ENCODE data around the gene SCUBE3.

SCUBE3 gene

GRCh38 chr6:35278708-35279107, 65.0 kb downstream of the SCUBE3 start:
- DNase-seq = no peak

- no peak for DNase-seq
These were observed 67.1 kb downstream of the SCUBE3 start for GRCh38 chr6:35280903-35281302.

DNA sequence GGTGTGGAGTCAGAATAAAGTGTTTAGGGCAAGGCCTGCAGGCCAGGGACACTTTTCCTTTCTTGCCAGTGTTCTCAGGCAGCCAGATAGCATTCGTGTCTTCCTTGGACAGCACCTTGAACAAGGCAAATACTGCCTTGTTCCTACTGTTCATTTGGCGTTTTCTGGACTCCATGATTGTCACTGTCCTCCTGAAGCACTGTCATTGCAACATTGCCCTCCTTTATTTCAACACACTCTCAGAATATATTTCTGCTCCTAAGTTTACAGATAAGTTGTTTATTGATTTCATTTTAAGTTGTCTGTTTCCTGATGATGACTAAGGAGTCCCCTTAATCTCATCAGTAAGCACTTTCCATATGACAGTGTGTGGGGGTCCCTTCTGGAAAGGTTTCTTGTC, 68.7 kb downstream of the SCUBE3 start:
- DNase-seq = no peak

DNA sequence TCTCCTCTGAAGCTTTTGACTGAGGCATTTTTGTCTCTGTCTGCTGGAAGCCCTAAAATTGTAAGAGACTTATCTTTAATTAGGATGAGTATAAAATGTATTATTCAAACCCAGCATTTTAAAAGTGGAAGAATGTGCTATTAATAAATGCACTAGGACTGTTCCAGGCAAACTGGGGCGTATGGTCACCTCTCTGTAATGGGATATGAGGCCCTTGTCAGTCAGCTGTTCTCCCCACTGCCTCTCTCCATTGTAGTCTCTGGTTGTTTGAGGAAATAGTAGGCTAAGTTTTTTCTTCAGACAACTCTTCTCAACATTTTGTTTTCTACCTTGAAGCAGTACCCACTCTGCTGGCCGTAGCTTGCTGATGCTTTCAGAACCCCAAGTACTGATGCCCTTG, 69.6 kb downstream of the SCUBE3 start:
- no peak for DNase-seq

GRCh38 chr6:35287671-35288396, 74.1 kb downstream of the SCUBE3 start:
- DNase-seq = no peak

DNA sequence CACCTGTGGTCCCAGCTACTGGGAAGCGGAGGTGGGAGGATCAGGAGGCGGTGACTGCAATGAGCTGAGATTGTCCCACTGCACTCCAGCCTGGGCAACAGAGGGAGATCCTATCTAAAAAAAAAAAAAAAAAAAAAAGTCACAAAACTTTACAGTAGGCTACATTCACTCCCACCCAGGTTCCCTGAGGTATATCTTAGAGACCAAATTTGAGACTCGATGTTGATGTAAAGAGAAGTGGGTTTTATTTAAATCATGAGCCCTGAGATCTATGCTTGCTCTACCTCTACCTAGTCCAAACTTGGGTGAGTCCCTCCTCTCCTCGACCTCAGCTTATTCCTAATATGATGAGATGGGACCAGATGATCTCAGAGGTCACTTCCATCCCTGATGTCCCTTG, 75.1 kb downstream of the SCUBE3 start:
- DNase-seq = no peak

GRCh38 chr6:35291491-35291890, 77.7 kb downstream of the SCUBE3 start:
- DNase-seq = no peak

DNA sequence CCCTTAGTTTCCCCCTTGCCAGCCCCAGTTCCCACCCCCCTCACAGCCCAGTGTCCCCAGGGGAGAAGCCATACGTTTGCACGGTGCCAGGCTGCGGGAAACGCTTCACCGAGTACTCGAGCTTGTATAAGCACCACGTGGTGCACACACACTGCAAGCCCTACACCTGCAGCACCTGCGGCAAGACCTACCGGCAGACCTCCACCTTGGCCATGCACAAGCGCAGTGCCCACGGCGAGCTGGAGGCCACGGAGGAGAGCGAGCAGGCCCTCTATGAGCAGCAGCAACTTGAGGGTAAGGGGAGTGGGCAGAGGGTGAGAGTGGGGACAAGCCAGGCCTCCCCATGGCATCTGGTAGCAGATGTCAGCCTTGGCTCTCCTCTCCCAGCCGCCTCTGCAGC, 78.7 kb downstream of the SCUBE3 start:
- no peak for DNase-seq

DNA sequence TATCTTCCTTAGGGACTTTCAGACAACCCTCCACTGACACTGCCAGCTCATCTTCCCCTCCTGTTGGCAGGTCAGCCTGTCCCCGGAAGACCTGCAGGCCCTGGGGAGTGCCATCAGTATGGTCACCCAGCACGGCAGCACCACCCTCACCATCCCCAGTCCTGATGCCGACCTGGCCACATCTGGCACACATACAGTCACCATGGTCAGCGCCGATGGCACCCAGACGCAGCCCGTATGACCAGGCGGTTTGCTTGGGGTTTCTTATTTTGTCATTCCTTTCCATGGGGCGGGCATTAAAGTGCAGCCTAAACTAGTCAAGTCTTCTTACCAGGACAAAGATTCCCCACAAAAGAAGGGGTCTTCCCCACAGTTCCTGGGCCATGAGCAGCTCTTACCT, 79.9 kb downstream of the SCUBE3 start:
- no peak for DNase-seq

- peak; percentile 24 to 41 for DNase-seq
These were observed 80.7 kb downstream of the SCUBE3 start for GRCh38 chr6:35294308-35294945.

- DNase-seq = no peak
These were observed 81.3 kb downstream of the SCUBE3 start for GRCh38 chr6:35295036-35295435.

- DNase-seq = no peak
These were observed 82.0 kb downstream of the SCUBE3 start for GRCh38 chr6:35295521-35296315.

- DNase-seq = peak in 1 of 2 experiments; percentile 39
These were observed 83.3 kb downstream of the SCUBE3 start for GRCh38 chr6:35296931-35297600.

- DNase-seq = peak; percentile 92 to 93
These were observed 84.1 kb downstream of the SCUBE3 start, which contains the start of gene DEF6 for GRCh38 chr6:35297601-35298481. Gene DEF6, plus strand, starts transcription at chr6:35297818. Its CDS starts 39 bp downstream, at chr6:35297857.

DNA sequence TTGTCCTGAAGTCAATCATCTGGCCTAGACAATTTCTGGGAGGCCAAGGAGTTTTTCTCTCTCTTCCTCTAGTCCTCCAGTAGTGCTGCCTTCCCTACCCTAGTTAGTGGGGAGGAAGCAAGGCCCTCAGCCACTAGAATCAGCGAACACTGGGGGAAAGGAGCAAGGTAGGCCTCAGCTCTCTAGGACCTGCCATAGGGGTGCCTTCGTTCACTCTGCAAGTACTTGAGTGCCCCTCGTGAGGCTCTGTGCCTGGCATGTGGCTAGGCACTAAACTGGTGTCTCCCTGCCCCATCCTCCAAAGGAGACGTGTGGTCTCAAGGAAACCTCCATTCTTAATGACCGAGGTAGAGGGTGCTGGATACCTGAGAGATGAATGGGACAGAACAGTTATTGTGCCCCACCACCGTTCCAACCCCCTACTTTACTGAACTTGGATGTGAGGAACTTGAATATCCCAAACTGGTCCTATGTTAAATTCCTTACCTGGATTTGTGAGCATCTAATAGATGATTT, 84.9 kb downstream of the SCUBE3 start:
- peak in 1 of 2 experiments; percentile 24 for DNase-seq

DNA sequence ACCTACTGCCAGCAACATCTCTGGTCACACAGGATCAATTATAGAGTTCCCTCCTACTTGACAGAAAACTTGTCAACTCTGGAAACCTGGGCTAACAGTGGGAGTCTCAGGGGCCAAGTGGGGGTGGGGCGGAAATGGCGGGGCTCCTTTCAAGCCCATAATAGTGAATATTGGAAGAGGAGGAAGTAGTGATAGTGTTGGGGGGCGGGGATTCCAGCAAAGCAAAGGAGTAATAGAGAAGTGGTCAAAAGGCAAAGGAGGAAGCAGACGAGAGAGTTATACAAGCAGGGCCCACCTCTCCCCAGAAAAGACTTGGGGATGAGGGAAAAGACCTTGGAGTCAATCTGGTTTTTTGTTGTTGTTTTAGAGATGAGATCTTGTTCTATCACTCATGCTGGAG, 85.9 kb downstream of the SCUBE3 start:
- DNase-seq = peak; percentile 94 to 97

GRCh38 chr6:35300848-35301247, 87.1 kb downstream of the SCUBE3 start:
- DNase-seq = peak; percentile 5 to 30
